AG09319 (cell line): ENCODE measurements around the gene TTYH3.

Source experiments
- DNase-seq: peaks from one replicate; pipeline ENCODE4 v3.0.0-alpha.2; 2010; ENCODE audit warnings: low read depth; ENCODE audit errors: extremely low read depth
- TF ChIP-seq, protein P1 (sequence below): IDR thresholded peaks from 2 replicates; pipeline ENCODE4 v1.5.1; 2011; ENCODE audit warnings: low read depth, mild to moderate bottlenecking, inconsistent platforms, low read length, moderate library complexity

TTYH3 gene

DNA sequence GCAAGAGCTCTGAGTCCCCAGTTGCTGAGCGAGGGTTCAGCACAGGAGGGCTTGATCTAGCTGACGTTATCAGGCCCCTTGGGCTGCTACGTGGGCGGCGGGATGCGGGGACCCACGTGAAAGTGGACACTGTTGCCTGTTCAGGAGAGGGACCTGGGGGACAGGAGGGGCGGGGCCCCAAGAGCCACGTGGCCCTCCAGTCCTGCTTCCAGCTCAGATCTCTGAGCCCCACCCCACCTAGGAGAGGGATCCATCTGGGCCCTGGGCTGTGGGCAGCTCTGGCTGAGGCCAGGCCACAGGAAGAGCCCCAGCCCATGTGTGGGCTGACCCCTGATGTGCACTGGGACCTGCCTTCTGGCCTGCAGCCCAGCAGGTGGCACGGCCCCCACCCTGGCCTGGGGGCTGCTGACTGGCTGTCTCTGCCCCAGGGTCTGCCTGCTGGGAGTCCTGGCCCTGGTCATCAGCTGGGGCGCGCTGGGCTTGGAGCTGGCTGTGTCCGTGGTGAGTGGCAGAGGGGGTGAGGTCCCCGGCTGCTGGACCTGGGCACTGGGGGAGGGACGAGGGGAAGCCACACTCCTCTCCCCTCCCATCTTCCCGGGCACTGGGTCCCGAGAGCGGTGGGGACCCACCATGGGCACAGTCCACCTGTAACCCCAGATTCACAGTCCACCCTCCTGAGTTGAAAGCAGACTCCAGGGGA is 17.5 kb downstream of the TTYH3 start:
- TF ChIP-seq, protein P1, sequence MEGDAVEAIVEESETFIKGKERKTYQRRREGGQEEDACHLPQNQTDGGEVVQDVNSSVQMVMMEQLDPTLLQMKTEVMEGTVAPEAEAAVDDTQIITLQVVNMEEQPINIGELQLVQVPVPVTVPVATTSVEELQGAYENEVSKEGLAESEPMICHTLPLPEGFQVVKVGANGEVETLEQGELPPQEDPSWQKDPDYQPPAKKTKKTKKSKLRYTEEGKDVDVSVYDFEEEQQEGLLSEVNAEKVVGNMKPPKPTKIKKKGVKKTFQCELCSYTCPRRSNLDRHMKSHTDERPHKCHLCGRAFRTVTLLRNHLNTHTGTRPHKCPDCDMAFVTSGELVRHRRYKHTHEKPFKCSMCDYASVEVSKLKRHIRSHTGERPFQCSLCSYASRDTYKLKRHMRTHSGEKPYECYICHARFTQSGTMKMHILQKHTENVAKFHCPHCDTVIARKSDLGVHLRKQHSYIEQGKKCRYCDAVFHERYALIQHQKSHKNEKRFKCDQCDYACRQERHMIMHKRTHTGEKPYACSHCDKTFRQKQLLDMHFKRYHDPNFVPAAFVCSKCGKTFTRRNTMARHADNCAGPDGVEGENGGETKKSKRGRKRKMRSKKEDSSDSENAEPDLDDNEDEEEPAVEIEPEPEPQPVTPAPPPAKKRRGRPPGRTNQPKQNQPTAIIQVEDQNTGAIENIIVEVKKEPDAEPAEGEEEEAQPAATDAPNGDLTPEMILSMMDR, result no peak
- no peak for DNase-seq

DNA sequence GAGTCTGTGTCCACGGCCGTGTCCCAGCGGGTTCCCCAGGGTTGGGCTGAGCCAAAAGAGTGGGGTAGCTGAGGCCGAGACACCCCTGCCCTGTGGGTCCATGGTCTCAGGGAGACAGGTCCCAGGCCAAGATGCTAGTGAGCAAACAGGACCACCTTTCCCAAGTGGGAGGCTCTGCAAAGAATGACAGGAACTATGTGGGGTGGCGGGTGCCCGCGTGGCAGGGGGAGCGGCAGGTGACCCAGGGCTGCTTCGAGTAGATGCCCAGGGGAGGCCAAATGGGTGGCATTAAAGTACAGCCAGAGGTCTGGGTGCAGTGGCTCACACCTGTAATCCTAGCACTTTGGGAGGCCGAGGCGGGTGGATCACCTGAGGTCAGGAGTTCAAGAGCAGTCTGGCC is 18.2 kb downstream of the TTYH3 start:
- TF ChIP-seq, protein P1, result no peak

DNA sequence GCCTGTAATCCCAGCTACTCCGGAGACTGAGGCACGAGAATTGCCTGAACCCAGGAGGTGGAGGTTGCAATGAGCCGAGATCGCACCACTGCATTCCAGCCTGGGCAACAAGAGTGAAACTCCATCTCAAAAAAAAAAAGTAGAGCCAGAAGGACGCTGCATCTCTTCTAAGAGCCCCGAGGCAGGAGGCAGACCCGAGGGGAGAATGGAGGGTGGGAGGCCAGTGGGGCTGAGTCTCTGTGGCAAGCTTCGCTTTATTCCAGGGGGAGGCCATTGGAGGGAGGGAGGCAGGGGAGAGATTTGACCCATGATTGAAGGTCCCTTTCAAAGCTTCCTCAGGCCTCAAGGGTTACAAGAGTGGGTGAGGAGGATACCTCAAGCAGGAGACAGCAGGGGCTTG is 18.7 kb downstream of the TTYH3 start:
- no peak for DNase-seq
- TF ChIP-seq, protein P1, result no peak

More for the DNA sequence above, 18.2 kb downstream of the TTYH3 start:
- no peak for DNase-seq

DNA sequence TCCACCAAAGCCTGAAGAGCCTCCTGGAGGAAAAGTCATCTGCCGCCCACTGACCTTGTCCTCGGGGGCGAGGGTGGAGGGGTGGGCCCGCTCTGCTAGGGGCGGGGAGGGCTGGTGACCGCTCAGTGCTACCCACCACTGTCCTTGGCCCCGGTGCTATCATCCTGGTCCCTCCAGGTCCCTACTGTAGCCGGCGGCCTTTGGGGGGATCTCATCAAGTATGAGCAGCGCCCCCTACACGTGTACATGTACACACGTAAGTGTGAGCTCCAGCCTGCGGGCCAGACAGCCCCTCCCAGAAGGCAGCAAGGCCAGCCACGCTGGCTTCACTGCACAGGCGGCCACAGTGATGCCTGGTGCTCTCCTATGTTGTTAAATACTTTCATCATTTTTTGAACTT is 19.6 kb downstream of the TTYH3 start:
- no peak for DNase-seq
- TF ChIP-seq, protein P1, result no peak

DNA sequence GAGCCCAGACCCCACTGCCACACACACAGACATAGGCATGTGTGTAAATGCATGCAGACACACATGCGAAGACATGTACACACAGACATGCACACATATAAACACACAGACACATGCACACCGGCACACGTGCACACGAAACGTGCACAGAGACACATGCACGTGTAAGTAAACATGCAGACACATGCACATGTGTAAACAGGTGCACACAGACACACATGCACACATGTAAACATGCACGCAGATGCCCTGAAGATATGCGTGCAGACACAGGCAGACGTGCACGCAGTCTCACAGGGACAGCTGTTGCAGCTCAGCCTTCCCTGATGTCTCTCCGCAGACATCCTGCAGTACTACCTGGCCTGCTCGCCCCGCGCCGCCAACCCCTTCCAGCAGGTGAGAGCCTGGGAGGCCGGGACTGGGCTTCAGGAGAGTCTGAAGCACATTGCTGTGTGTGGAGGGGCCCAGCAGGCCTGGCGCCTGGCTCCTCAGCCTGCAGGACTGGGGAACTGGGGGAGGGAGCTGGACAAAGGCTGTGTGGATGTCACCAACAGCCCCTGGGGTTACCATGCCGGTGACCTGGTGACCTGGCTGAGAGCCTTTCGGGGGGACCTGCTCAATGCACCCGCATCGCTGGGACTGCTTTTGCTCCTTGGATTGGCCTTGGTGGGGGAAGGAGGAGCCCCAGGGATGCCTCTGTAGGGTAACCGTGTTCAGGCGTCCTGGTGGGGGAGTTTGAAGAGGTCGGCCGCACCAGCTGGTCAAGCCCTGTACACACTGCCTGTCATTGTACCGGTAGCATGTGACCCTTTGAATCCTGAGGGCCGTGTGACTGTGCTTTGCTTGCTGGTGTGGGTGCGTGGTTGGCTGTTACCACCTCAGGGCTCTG is 20.3 kb downstream of the TTYH3 start:
- no peak for DNase-seq
- TF ChIP-seq, protein P1, result no peak

DNA sequence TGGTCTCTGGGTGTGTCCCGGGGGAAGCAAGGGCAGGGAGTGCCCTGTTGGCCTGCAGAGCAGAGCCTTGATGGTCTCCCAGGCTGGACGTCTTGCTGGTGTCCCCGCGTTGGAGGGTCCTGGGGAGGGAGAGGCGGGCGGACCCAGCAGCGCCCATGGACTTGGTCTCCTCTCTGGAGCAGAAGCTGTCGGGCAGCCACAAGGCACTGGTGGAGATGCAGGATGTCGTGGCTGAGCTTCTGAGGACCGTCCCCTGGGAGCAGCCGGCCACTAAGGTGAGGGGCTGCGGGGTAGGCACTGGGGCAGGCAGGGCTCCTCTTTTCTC is 20.9 kb downstream of the TTYH3 start:
- TF ChIP-seq, protein P1, result no peak

DNA sequence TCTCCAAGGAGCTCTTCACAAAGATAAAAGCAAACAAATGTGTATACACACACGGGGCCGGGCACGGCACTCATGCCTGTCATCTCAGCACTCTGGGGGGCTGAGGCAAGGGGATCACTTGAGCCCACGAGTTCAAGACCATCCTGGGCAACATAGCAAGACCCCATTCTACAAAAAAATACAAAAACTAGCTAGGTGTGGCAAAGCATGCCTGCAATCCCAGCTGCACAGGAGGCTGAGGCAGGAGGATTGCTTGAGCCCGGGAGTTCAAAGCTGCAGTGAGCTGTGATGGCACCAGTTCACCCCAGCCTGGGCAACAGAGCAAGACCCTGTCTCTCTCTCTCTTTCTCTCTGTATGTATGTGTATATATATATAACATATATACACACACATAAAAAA is 22.3 kb downstream of the TTYH3 start:
- TF ChIP-seq, protein P1, result no peak
- no peak for DNase-seq

More for the DNA sequence above, 20.9 kb downstream of the TTYH3 start:
- no peak for DNase-seq
